Lower lobe of right lung (tissue), 2 donors: ENCODE measurements around the gene BMP8B. TPM values are rescaled to one million over a fixed set of nuclear protein-coding genes. Genes with fewer than 3 reads are reported as not detected.
"Not testable (repeated sequence)": the region's sequence is repeated elsewhere in the genome, so short reads cannot be mapped to it uniquely, and the experiment has no call there.

Source experiments
- ATAC-seq, 2 donors: fragments of 200-7000 bp; cut with Tn5 transposase; one replicate each; pipeline ENCODE4 v1.9.1; 2020 to 2022; ENCODE audit warnings: mild to moderate bottlenecking in 2 of 2, moderate library complexity in 2 of 2
- DNase-seq: peaks from one replicate; pipeline ENCODE4 v3.0.0-alpha.2; 2020
- H3K27ac ChIP-seq: fragments of 200-600 bp; one replicate; pipeline ENCODE4 v1.8.0; 2022
- H3K27me3 ChIP-seq: fragments of 200-600 bp; one replicate; pipeline ENCODE4 v1.8.0; 2022; ENCODE audit warnings: low read depth
- H3K36me3 ChIP-seq: fragments of 200-600 bp; one replicate; pipeline ENCODE4 v1.8.0; 2022; ENCODE audit warnings: mild to moderate bottlenecking
- H3K4me1 ChIP-seq: fragments of 200-600 bp; one replicate; pipeline ENCODE4 v1.8.0; 2022
- H3K4me3 ChIP-seq: fragments of 200-600 bp; one replicate; pipeline ENCODE4 v1.8.0; 2022; ENCODE audit warnings: mild to moderate bottlenecking
- H3K9me3 ChIP-seq: fragments of 200-600 bp; one replicate; pipeline ENCODE4 v1.8.0; 2022
- CTCF ChIP-seq: fragments of 200-600 bp; IDR thresholded peaks from one replicate; pipeline ENCODE4 v1.8.0; 2022; ENCODE audit warnings: antibody characterized with exemption, mild to moderate bottlenecking
- intact Hi-C: fragments of 100-400 bp; cut with DNase I; formaldehyde crosslinking; loops from one replicate; pipeline ENCODE4 v1.11.0; 2022
- total RNA-seq: library from RNA; stranded (reverse); fragmentation: NEBNext Ultra II Directional; extraction: Animal tissue kit (Norgen Biotek cat#: 25700); gene quantifications from one replicate; pipeline ENCODE4 v1.2.1, GENCODE V29; 2021
- donor health status: DM: no; HTN: yes; CAD: no; lungs with severe emphysema.

BMP8B gene
- total RNA-seq, 1 donor from 2014 or later, result 1.7 TPM

DNA sequence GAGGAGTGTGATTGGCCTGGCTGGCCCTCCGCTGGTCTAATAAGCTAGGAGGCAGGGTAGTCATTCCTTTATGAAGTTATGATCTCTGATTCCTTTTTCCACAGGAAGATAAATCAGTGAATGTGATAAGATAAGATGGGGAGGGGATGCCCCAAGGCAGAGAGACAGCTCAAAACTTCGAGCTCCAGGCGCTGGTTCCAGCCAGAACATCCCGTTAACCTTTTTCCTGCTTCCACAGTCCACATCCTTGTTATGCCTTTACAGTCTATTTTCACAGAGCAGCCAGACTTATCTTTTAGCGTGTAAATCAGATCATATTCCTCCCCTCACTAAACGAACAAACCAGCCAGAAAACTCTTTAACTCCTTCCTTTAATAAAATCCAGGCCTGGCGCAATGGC lies 38.5 kb upstream of the BMP8B start:
- Histone ChIP-seq H3K27ac (no peak overlapping the region), H3K9me3 (no peaks in the 10 kb centered on the region), H3K4me3 (no peak overlapping the region), H3K27me3 (no peaks in the 10 kb centered on the region), H3K4me1 (no peaks in the 10 kb centered on the region), H3K36me3 (no peaks in the 10 kb centered on the region)
- no peak for TF ChIP-seq CTCF
- DNase-seq (no peak), ATAC-seq (no peak)
- intact Hi-C loops, result no loop called here

DNA sequence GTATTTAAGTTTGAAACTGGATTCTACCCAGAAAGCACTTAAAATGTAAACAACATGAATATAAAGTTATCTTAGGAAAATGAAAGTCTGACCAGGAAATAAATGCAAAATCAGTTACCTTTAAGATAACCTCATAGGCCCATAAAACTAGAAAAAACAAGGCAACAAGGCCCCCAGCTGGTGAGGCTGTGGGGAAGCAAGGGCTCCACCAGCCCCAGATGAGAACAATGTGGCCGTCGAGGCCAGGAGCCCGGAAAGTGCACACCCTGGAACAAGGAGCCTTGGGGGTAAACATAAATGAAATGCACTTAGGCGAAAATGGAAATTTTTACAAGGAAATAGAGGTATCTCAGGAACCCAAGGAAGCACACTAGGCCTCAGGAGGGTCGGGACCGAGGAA lies 37.9 kb upstream of the BMP8B start:
- Histone ChIP-seq H3K27me3 (no peaks in the 10 kb centered on the region), H3K4me3 (no peak overlapping the region), H3K27ac (no peak overlapping the region), H3K36me3 (no peaks in the 10 kb centered on the region), H3K4me1 (no peaks in the 10 kb centered on the region), H3K9me3 (no peaks in the 10 kb centered on the region)
- DNase-seq, result no peak
- ATAC-seq, result no peak
- TF ChIP-seq CTCF, result no peak
- intact Hi-C loops, result no loop called here

DNA sequence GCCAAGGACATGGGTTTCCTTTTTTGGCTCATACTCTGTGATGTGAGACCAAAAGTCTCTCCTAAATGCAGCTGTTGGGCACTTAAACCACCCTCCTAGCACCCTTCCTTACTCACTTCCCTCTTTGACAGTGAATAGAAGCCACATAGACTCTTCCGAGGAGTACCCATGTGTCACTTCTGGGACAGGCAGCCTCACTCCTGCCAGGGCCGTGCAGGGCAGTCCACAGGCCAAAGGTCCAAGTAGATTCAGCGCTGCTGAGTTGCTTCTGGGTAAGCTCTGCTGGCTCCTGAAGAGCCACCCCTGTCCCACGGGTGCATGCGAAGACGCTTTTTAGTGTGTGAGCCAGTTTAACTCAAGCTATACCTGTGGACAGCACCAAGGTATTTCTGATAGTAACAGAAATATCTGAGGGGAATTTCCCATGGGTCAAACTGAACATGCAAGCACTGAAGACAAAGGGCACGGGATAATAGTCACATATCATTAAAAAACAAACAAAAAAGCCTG lies 36.8 kb upstream of the BMP8B start:
- Histone ChIP-seq H3K4me3 (no peak overlapping the region), H3K4me1 (no peaks in the 10 kb centered on the region), H3K27ac (no peak overlapping the region), H3K9me3 (no peaks in the 10 kb centered on the region), H3K36me3 (no peaks in the 10 kb centered on the region), H3K27me3 (no peaks in the 10 kb centered on the region)
- intact Hi-C loops, result no loop called here
- peak in 1 of 2 donors; percentile 59 for ATAC-seq
- DNase-seq, result no peak
- no peak for TF ChIP-seq CTCF

DNA sequence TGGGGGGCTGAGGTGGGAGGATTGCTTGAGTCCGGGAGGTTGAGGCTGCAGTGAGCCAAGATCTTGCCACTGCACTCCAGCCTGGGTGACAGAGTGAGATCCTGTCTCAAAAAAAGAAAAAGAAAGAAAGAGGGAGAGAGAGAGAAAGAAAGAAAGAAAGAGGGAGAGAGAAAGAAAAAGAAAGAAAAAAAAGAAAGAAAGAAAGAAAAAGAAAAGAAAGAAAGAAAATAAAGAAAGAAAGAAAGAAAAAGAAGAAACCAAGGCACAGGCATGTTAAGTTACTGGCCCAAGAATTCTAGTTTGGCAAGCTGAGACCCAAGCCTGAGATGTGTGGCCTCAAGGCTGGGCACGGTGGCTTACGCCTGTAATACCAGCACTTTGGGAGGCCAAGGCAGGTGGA lies 34.8 kb upstream of the BMP8B start:
- H3K27me3 ChIP-seq, H3K36me3 ChIP-seq, H3K4me1 ChIP-seq, H3K4me3 ChIP-seq, ATAC-seq, DNase-seq, intact Hi-C loops, H3K27ac ChIP-seq, H3K9me3 ChIP-seq: not testable (repeated sequence)

DNA sequence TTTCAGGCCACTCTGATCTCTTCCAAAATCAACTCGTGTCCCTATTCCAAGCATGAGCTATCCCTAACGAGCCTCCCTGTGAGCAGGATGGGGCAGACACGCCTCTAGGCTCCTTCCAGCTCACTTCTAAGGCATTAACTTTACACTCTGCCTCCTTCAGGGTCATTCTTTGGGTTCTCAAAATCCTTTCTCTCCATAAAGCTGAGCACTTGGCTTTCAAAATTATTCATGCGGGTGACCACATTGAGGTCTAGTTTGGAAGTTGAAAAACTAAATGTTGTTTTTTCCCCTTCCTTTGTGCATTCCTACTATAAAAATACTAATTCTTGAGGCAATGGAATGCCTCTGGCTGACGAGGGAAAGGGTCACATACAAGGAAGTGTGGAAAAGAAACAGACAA lies 33.5 kb upstream of the BMP8B start:
- no peaks in the 10 kb centered on the region for H3K36me3 ChIP-seq
- TF ChIP-seq CTCF, result no peak
- no peak overlapping the region for H3K4me3 ChIP-seq
- H3K27ac ChIP-seq, result no peak overlapping the region
- no peaks in the 10 kb centered on the region for H3K27me3 ChIP-seq
- intact Hi-C loops, result no loop called here
- no peak for DNase-seq
- ATAC-seq, result no peak
- no peaks in the 10 kb centered on the region for H3K4me1 ChIP-seq
- H3K9me3 ChIP-seq, result no peaks in the 10 kb centered on the region

- no peak for ATAC-seq
- peaks cover 7% of the 10 kb centered on the region for H3K27me3 ChIP-seq
- intact Hi-C loops, result loop anchor here (10.0 kb wide), 1 partner anchor 86 kb away; the partner anchor contains the start of gene MYCL
- no peak overlapping the region for H3K4me3 ChIP-seq
- H3K36me3 ChIP-seq, result no peaks in the 10 kb centered on the region
- H3K9me3 ChIP-seq, result no peaks in the 10 kb centered on the region
- peak; percentile 44 for DNase-seq
- no peaks in the 10 kb centered on the region for H3K4me1 ChIP-seq
- TF ChIP-seq CTCF, result no peak
- no peak overlapping the region for H3K27ac ChIP-seq
Observed at GRCh38 chr1:39819091-39819812, 30.6 kb upstream of the BMP8B start.
